Vagina (tissue), 2 donors: ENCODE measurements around the gene DLX1. TPM values are rescaled to one million over a fixed set of nuclear protein-coding genes. Genes with fewer than 3 reads are reported as not detected.
A peak's percentile ranks its signal among the peaks of the same experiment; 100 is the strongest.

Experiments
- DNase-seq, 2 donors: peaks; one replicate each; pipeline ENCODE4 v3.0.0-alpha.2; 2017; ENCODE audit errors: extremely low spot score in 2 of 2
- H3K27ac ChIP-seq: fragments of 200-600 bp; sonication (generic); one replicate; pipeline ENCODE4 v1.5.1; 2019
- H3K27me3 ChIP-seq: fragments of 200-600 bp; sonication (generic); one replicate; pipeline ENCODE4 v1.5.1; 2019
- H3K36me3 ChIP-seq, 2 donors: fragments of 200-600 bp; sonication (generic); one replicate each; pipeline ENCODE4 v1.5.1; 2017 to 2019
- H3K4me1 ChIP-seq: fragments of 200-600 bp; sonication (generic); one replicate; pipeline ENCODE4 v1.5.1; 2019
- H3K4me3 ChIP-seq, 2 donors: fragments of 200-600 bp; sonication (generic); 1 replicate in 1 of 2; 2 replicates in 1 of 2; pipeline ENCODE4 v1.5.1; 2016 to 2019
- H3K9me3 ChIP-seq: fragments of 200-600 bp; sonication (generic); one replicate; pipeline ENCODE4 v1.5.1; 2019
- CTCF ChIP-seq, 3 experiments: fragments of 450-650 bp in 2 of 3; fragments of 200-600 bp in 1 of 3; sonication (generic) in 1 of 3; IDR thresholded peaks; one replicate each; pipeline ENCODE4 v1.5.1; 2017 to 2019; ENCODE audit warnings: antibody characterized with exemption in 3 of 3, mild to moderate bottlenecking in 2 of 3, moderate library complexity in 2 of 3
- POLR2A ChIP-seq, 2 donors: fragments of 450-650 bp; IDR thresholded peaks; one replicate each; pipeline ENCODE4 v1.6.1; 2017; ENCODE audit warnings: antibody characterized with exemption in 2 of 2, mild to moderate bottlenecking in 2 of 2, moderate library complexity in 2 of 2
- POLR2AphosphoS5 ChIP-seq, 2 donors: sonication (generic); formaldehyde crosslinking; IDR thresholded peaks; one replicate each; pipeline ENCODE4 v1.9.0; 2017; ENCODE audit warnings: antibody characterized with exemption in 2 of 2, mild to moderate bottlenecking in 2 of 2, low read depth in 1 of 2; ENCODE audit not compliant: insufficient read depth in 1 of 2
- intact Hi-C: fragments of 100-400 bp; cut with DNase I; formaldehyde crosslinking; loops from one replicate; pipeline ENCODE4 v1.15.1; 2023
- total RNA-seq: library from RNA; depleted of rRNA; stranded (reverse); fragments of >200 nt; gene quantifications from one replicate; pipeline ENCODE4 v1.2.3, GENCODE V29; 2016

The DLX1 gene
- total RNA-seq, 1 donor from 2014 or later = not detected

GRCh38 chr2:172094294-172095145 is 9.2 kb downstream of the DLX1 start:
- Histone ChIP-seq H3K27ac (no peak overlapping the region), H3K9me3 (no peaks in the 10 kb centered on the region), H3K36me3 (no peaks in the 10 kb centered on the region), H3K4me3 (peak overlapping the region; percentile 34 to 37), H3K27me3 (peaks cover 61% of the 10 kb centered on the region), H3K4me1 (peaks cover 46% of the 10 kb centered on the region)
- no peak for DNase-seq
- TF ChIP-seq CTCF (IDR thresholded peaks at IDR 0.05) (no peak), POLR2A (IDR thresholded peaks at IDR 0.05) (no peak)
- intact Hi-C loops = no loop called here

DNA sequence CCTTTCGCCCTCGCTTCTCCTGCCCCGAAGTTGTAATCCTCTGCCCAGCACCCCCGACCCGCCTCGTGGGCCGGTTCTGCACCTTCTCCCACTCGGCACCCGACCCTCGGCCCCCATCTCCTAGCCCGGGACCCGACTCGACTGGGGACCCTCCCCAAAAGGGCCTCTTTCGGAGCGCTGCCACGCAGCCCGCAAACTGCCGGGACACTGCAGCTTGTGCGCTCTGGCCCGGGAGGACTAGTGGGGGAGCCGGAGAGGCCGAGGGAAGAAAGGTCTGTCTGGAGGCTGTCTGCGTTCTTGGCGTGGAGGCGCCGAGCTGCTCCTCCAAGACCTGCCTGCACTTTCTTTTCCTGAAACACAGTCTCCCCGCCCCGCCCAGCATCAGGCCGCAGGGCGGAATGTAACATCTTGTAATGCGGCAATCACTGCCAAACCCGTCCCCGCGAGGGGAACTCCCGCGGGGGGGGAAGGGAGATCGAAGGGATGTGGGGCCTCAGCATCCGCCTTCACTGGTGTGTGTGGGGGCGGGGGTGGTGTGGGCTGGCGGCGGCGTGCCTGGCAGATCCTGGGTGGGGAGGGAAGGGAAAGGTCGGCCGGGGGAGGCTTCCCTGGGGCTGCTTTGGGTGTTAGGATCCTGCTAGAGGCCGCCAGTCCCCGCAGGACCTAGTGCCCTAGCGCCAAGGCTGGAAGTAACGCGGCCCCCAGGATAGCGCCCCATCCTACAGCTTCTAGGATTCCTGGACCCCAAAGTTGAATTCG is 10.0 kb downstream of the DLX1 start:
- Histone ChIP-seq H3K9me3 (no peaks in the 10 kb centered on the region), H3K27me3 (peaks cover 60% of the 10 kb centered on the region), H3K4me3 (peak overlapping the region; percentile 34 to 37), H3K36me3 (no peaks in the 10 kb centered on the region), H3K4me1 (peaks cover 54% of the 10 kb centered on the region), H3K27ac (no peak overlapping the region)
- TF ChIP-seq POLR2AphosphoS5 (IDR thresholded peaks at IDR 0.05; ENCODE audit: insufficient read depth in 1 of 2, low read depth in 1 of 2) (no peak), CTCF (IDR thresholded peaks at IDR 0.05) (no peak), POLR2A (IDR thresholded peaks at IDR 0.05) (no peak)
- intact Hi-C loops = no loop called here
- DNase-seq = peak; percentile 83 to 95

DNA sequence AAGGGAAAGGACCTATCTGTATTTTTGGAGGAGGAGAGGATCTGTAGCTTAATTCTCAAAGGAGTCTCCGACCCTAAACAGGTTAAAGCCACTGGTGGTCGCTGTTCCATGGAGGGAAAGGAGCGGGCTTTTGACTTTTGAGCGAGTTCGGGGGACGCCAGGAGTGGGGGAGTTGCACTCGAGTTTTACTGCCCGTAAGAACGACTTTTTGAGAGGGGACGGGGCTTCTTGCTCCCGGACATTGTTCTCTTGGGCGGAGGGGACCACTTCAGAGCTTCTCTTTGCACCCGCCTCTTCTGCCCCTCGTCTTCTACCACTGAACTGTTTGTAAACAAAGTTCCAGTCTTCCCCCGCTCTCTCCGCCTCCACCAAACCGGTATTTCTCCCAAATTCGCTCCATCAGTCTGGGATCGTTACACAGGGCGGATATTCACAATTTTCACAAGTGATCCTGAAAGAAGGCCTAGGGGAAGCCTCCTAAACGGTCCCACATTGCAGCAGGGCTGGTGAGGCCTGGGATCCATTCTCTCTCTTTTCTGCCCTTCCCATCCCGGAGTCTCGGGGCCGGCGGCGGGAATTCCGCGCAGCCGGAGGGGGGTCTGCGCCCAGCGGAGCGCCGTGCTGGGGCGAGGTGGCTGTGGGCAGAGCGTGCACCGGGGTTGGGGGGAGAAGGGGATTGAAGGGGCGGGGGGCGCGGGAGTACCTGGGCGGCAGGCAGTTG is 10.8 kb downstream of the DLX1 start:
- no peak overlapping the region for H3K27ac ChIP-seq
- no peaks in the 10 kb centered on the region for H3K9me3 ChIP-seq
- H3K36me3 ChIP-seq = no peaks in the 10 kb centered on the region
- TF ChIP-seq CTCF (IDR thresholded peaks at IDR 0.05) = no peak
- TF ChIP-seq POLR2AphosphoS5 (IDR thresholded peaks at IDR 0.05; ENCODE audit: insufficient read depth in 1 of 2, low read depth in 1 of 2) = no peak
- no peak for TF ChIP-seq POLR2A (IDR thresholded peaks at IDR 0.05)
- H3K4me3 ChIP-seq = peak overlapping the region; percentile 34 to 42
- H3K4me1 ChIP-seq = peaks cover 61% of the 10 kb centered on the region
- intact Hi-C loops = no loop called here
- peak in 1 of 2 donors; percentile 80 for DNase-seq
- peaks cover 59% of the 10 kb centered on the region for H3K27me3 ChIP-seq

DNA sequence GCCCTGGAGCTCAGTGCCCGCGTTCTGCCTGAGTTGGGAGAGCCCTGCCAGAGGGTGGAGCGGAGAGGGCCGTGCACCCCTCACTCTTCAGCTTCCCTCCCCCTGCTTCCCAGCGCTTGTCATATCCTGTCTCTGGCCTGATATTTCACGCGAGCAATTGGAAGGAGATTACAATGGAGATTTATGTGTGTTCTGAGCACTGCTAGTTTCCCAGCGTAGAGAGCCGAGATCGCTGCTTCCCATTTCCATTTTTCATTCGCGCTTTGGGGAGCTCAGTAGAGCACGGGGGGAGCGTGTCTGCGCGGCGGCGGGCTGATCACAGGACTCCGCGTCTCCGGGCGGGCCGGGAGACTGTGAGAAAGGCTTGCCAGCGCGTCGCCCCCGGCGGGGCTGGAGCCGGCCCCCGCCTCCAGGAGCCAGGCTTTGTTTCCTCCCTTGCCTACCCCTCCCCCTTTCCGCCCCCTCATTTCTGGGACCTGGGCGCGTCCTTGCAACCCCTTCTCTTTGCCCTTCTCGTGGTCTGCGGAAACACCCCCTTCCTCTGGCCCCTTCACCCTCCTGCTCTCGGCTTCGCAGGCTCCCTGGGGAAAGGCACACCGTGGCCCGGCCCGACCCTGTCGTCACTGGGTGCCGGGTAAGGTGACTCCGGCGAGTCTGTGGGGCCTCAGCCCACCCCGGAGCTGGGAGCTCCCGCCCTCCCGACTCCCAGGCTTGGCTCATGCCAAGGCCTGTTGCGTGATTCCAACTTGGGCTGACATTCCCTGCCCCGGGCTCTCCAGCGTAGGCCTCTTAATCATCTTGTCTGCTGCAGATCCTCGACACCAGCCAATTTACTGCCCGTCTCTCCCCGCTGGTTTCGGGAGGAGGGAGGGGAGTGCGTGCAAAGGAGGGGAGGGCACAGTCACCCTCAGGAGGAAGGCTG is 11.6 kb downstream of the DLX1 start:
- DNase-seq = no peak
- Histone ChIP-seq H3K9me3 (no peaks in the 10 kb centered on the region), H3K4me1 (peaks cover 70% of the 10 kb centered on the region), H3K36me3 (no peaks in the 10 kb centered on the region), H3K27me3 (peaks cover 61% of the 10 kb centered on the region), H3K4me3 (peak overlapping the region; percentile 15 to 42), H3K27ac (no peak overlapping the region)
- intact Hi-C loops = no loop called here
- TF ChIP-seq POLR2AphosphoS5 (IDR thresholded peaks at IDR 0.05; ENCODE audit: insufficient read depth in 1 of 2, low read depth in 1 of 2) (no peak), CTCF (IDR thresholded peaks at IDR 0.05) (no peak), POLR2A (IDR thresholded peaks at IDR 0.05) (no peak)
